ENCODE data around the gene PLCB4.

GRCh38 chr20:9457136-9457535 lies 388.2 kb downstream of the PLCB4 start:
- TF ChIP-seq CTCF (IDR thresholded peaks at IDR 0.05) (no peak), EZH2 (IDR thresholded peaks at IDR 0.05) (no peak)
